HepG2 (cell line): ENCODE measurements around the gene C2orf81. TPM values are rescaled to one million over a fixed set of nuclear protein-coding genes. Genes with fewer than 3 reads are reported as not detected.

Experiments
- ATAC-seq: fragments of 200-7000 bp; cut with Tn5 transposase; 3 replicates; pipeline ENCODE4 v1.9.1; 2020; ENCODE audit warnings: mild to moderate bottlenecking, moderate library complexity
- BruUV-seq: library from RNA; stranded (reverse); fragments of 400-500 nt; replicated peaks from 2 replicates; lab custom pipeline; 2021; lab: Mats Ljungman, UMichigan
- CTCF ChIA-PET: fragments of 300-600 bp; formaldehyde crosslinking; extraction: SDS; loops from one replicate; lab custom pipeline; 2021; ENCODE audit warnings: low total read pairs, inconsistent platforms, low intra/inter-chr PET ratio; lab: Yijun Ruan, JAX
- POLR2A ChIA-PET: fragments of 350-600 bp; sonication (Branson Sonifier 250); formaldehyde crosslinking; loops from one replicate; lab custom pipeline; 2020; ENCODE audit warnings: antibody characterized with exemption, inconsistent platforms; lab: Yijun Ruan, JAX
- DNase-seq: peaks from one replicate; pipeline ENCODE4 v3.0.0-alpha.2; 2015; ENCODE audit warnings: low spot score
- FAIRE-seq: peaks from 3 replicates; lab custom pipeline; 2011; peaks lifted over from hg19 to GRCh38; lab: Jason Lieb, UNC
- H2AFZ ChIP-seq: one replicate; pipeline ENCODE4 v1.6.1; 2011; ENCODE audit warnings: low read length, inconsistent platforms
- H3K27ac ChIP-seq: fragments of 300-600 bp; 3 replicates; pipeline ENCODE4 v1.8.0; 2011; ENCODE audit warnings: mixed run types, mild to moderate bottlenecking, mixed read lengths, low read length, inconsistent platforms; ENCODE audit not compliant: insufficient read depth; ENCODE audit errors: extremely low read length
- H3K27me3 ChIP-seq, 2 experiments: fragments of 200-600 bp in 1 of 2; 2 replicates in 1 of 2; 3 replicates in 1 of 2; pipeline versions ENCODE4 v1.6.0 to v1.8.0; 2011; ENCODE audit warnings: low read length in 2 of 2, mild to moderate bottlenecking in 2 of 2, moderate library complexity in 2 of 2, inconsistent platforms in 1 of 2; ENCODE audit not compliant: insufficient read depth in 2 of 2, control insufficient read depth in 1 of 2
- H3K36me3 ChIP-seq, 2 experiments: fragments of 200-600 bp in 1 of 2; replicated peaks in 1 of 2; 2 replicates in 1 of 2; 3 replicates in 1 of 2; pipeline versions ENCODE4 v1.5.1 to v1.8.0; 2011; ENCODE audit warnings: low read length in 2 of 2, inconsistent platforms in 1 of 2; ENCODE audit not compliant: insufficient read depth in 2 of 2, control insufficient read depth in 1 of 2
- H3K4me1 ChIP-seq: 2 replicates; pipeline ENCODE4 v1.5.1; 2012; ENCODE audit warnings: low read length, inconsistent platforms; ENCODE audit not compliant: insufficient read depth
- H3K4me2 ChIP-seq: 2 replicates; pipeline ENCODE4 v1.6.0; 2011; ENCODE audit warnings: low read depth, low read length, inconsistent platforms
- H3K4me3 ChIP-seq, 3 experiments: fragments of 200-600 bp in 1 of 3; sonication (generic), shearing (Covaris generic) in 1 of 3; replicated peaks in 1 of 3; 2 replicates each; pipeline ENCODE4 v1.5.1; 2011 to 2016; ENCODE audit warnings: low read length in 3 of 3, inconsistent platforms in 2 of 3, low read depth in 2 of 3, mild to moderate bottlenecking in 2 of 3, control low read depth in 1 of 3, mixed read lengths in 1 of 3; ENCODE audit not compliant: insufficient read depth in 1 of 3
- H3K79me2 ChIP-seq: one replicate; pipeline ENCODE4 v1.6.1; 2011; ENCODE audit warnings: low read length, inconsistent platforms; ENCODE audit not compliant: insufficient read depth
- H3K9ac ChIP-seq: 2 replicates; pipeline ENCODE4 v1.6.0; 2011; ENCODE audit warnings: mild to moderate bottlenecking, low read depth, low read length, inconsistent platforms; ENCODE audit not compliant: insufficient read depth
- H3K9me3 ChIP-seq: 2 replicates; pipeline ENCODE4 v1.5.1; 2012; ENCODE audit warnings: mild to moderate bottlenecking, low read length
- H4K20me1 ChIP-seq: 2 replicates; pipeline ENCODE4 v1.6.0; 2011; ENCODE audit warnings: inconsistent platforms, mild to moderate bottlenecking, low read length, moderate library complexity; ENCODE audit not compliant: insufficient read depth
- SIN3A ChIP-seq: IDR thresholded peaks from 2 replicates; pipeline ENCODE4 v1.6.1; 2011; ENCODE audit warnings: low read depth, mild to moderate bottlenecking, control low read depth, low read length, borderline replicate concordance
- ZNF225 ChIP-seq: sonication (generic); formaldehyde crosslinking; IDR thresholded peaks from 2 replicates; pipeline ENCODE4 v1.4.0; 2020; ENCODE audit warnings: mild to moderate bottlenecking, missing genetic modification reagents
- ZNF263 ChIP-seq: sonication (generic); formaldehyde crosslinking; IDR thresholded peaks from 2 replicates; pipeline ENCODE4 v1.4.0; 2020; ENCODE audit warnings: missing genetic modification reagents
- WGBS: methylation state at CpG from one replicate; pipeline ENCODE4 v1.1.6; 2017; ENCODE audit warnings: low lambda C conversion rate; 5-methylcytosine and 5-hydroxymethylcytosine counted together
- in situ Hi-C: cut with HindIII; loops from 2 replicates; pipeline ENCODE4 v1.10.0; 2017; ENCODE audit warnings: low pct_unique_long_range_greater_than_20kb; ENCODE audit not compliant: extremely low pct_ligation_motif_present
- intact Hi-C: fragments of 100-400 bp; cut with micrococcal nuclease; formaldehyde crosslinking; loops from one replicate; pipeline ENCODE4 v1.10.0; 2022; ENCODE audit not compliant: unreplicated experiment
- polyA plus RNA-seq, 8 experiments: library from polyadenylated mRNA; depleted of rRNA in 3 of 8; stranded (reverse) in 7 of 8; unstranded in 1 of 8; fragments of >200 nt; fragmentation: Illumina TruSeq in 4 of 8; extraction: Trizol in 4 of 8; gene quantifications; 2 replicates each; pipeline versions ENCODE4 v1.2.1 to v1.2.3, GENCODE V29; 2011 to 2016; ENCODE audit warnings: low read depth in 4 of 8, missing spikeins in 1 of 8, mixed read lengths in 1 of 8; ENCODE audit not compliant: insufficient read depth in 1 of 8
- total RNA-seq, 5 experiments: library from RNA; depleted of rRNA; stranded (reverse); fragments of >200 nt; fragmentation: Illumina TruSeq; extraction: Trizol; gene quantifications; 2 replicates each; pipeline ENCODE4 v1.2.3, GENCODE V29; 2016; ENCODE audit warnings: low read depth in 1 of 5
- TF ChIP-seq, protein P1 (sequence below): sonication (generic); formaldehyde crosslinking; IDR thresholded peaks from 2 replicates; pipeline ENCODE4 v1.5.1; 2020; ENCODE audit warnings: missing genetic modification reagents, mild to moderate bottlenecking, borderline replicate concordance
- TF ChIP-seq, protein P2 (sequence below): sonication (generic); formaldehyde crosslinking; conservative IDR thresholded peaks from 2 replicates; pipeline ENCODE4 v1.8.1; 2023; ENCODE audit warnings: missing genetic modification reagents
- TF ChIP-seq, protein P3 (sequence below): sonication (generic); formaldehyde crosslinking; IDR thresholded peaks from 2 replicates; pipeline ENCODE4 v1.8.1; 2023; ENCODE audit warnings: mild to moderate bottlenecking, moderate library complexity, missing genetic modification reagents

C2orf81 gene
- total and polyA plus RNA-seq, 2 of the 13 experiments (the other 11 are each of a cell fraction or from before 2014, with no cell fraction given) = 0.15 to 0.17 TPM

DNA sequence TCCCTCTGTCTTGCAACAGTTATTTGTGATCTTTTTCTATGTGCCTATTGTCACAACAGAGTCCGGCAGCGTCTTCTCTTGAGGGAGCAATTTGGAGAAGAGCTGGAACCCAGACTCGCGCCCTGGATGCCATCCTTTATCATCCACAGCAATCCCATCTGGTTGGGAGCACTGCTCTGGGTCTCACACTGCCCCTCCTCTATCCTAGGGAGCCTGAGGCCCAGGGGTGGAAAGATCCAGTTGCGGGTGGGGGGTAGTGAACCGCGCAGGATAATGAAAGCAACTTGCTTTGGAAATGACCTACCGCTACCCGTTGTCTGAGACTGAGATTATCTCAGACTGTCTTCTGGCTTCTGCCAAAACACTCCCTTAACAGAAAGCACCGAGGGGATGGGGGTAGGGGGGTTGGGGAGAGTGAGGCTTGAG is 37.5 kb upstream of the C2orf81 start:
- no peak for DNase-seq
- Histone ChIP-seq H3K27me3 (no peaks in the 10 kb centered on the region; a peak in 1 of 5 replicates), H3K4me1 (peaks cover 43% of the 10 kb centered on the region), H3K36me3 (peaks cover 1 to 24% of the 10 kb centered on the region in 2 experiments), H3K4me3 (peak overlapping the region; percentile 65 to 88 (median 86)), H3K79me2 (peaks cover 31% of the 10 kb centered on the region), H3K4me2 (peak overlapping the region; percentile 98), H3K27ac (peak overlapping the region; percentile 66), H3K9ac (peak overlapping the region; percentile 87), H4K20me1 (peaks cover 4% of the 10 kb centered on the region; the same call in 1 of the 2 replicates), H3K9me3 (no peaks in the 10 kb centered on the region), H2AFZ (no peak overlapping the region)
- WGBS = 11% methylated on average over 10 of the region's 10 CpGs
- no TSS peak for BruUV-seq
- ChIA-PET POLR2A (interaction anchor here (0.7 to 12.4 kb wide), 21 partner anchors 9 to 280 kb away, joined by 3 to 342 read pairs (median 11); partner anchors contain the start of genes AUP1, C2orf81, CCDC142 and DQX1), CTCF (no interaction called here)
- no peak for FAIRE-seq
- in situ Hi-C loops = no loop called here
- intact Hi-C loops = loop anchor here (1.0 to 2.0 kb wide), 3 partner anchors 14 to 70 kb away; partner anchors contain the start of genes AUP1, HTRA2 and MRPL53
- TF ChIP-seq, protein P1, sequence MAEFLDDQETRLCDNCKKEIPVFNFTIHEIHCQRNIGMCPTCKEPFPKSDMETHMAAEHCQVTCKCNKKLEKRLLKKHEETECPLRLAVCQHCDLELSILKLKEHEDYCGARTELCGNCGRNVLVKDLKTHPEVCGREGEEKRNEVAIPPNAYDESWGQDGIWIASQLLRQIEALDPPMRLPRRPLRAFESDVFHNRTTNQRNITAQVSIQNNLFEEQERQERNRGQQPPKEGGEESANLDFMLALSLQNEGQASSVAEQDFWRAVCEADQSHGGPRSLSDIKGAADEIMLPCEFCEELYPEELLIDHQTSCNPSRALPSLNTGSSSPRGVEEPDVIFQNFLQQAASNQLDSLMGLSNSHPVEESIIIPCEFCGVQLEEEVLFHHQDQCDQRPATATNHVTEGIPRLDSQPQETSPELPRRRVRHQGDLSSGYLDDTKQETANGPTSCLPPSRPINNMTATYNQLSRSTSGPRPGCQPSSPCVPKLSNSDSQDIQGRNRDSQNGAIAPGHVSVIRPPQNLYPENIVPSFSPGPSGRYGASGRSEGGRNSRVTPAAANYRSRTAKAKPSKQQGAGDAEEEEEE (CRISPR knock-in tag) = 0 out of 2 replicates have a peak, but pooled peaks have one; percentile 28
- TF ChIP-seq, protein P2, sequence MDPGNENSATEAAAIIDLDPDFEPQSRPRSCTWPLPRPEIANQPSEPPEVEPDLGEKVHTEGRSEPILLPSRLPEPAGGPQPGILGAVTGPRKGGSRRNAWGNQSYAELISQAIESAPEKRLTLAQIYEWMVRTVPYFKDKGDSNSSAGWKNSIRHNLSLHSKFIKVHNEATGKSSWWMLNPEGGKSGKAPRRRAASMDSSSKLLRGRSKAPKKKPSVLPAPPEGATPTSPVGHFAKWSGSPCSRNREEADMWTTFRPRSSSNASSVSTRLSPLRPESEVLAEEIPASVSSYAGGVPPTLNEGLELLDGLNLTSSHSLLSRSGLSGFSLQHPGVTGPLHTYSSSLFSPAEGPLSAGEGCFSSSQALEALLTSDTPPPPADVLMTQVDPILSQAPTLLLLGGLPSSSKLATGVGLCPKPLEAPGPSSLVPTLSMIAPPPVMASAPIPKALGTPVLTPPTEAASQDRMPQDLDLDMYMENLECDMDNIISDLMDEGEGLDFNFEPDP (CRISPR knock-in tag) = 0 out of 2 replicates have a peak, but pooled peaks have one; percentile 30
- TF ChIP-seq, protein P3, sequence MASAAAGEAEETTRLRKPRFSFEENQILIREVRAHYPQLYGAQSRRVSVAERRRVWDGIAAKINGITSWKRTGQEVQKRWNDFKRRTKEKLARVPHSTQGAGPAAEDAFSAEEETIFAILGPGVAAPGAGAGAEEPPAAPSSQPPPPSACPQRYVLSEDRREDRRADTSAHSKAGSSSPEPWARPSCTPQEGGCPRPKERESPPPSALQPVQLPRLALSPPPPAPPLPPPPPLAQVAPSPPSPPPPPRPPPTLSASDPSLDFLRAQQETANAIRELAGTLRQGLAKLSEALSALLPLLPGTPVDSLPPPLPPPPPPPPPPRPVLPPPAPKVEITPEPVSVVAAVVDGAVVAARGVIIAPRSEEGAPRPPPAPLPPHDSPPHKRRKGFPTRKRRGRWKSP (CRISPR knock-in tag) = 0 out of 2 replicates have a peak, but pooled peaks have one; percentile 5
- 0 out of 2 replicates have a peak, but pooled peaks have one; percentile 27 for TF ChIP-seq SIN3A
- peak; percentile 53; the same call in 1 of the 2 replicates for TF ChIP-seq ZNF263 (CRISPR knock-in tag)
- no peak for TF ChIP-seq ZNF225 (CRISPR knock-in tag)
- TF ChIP-seq, all 625 proteins: peak for 5
- no peak for ATAC-seq
